CD14-positive monocyte (primary cell): Measurements from ENCODE around the gene AVPR2. TPM values are rescaled to one million over a fixed set of nuclear protein-coding genes. Genes with fewer than 3 reads are reported as not detected.
A peak's percentile ranks its signal among the peaks of the same experiment; 100 is the strongest.

ENCODE experiments used
- DNase-seq, 3 donors: peaks; one replicate each; pipeline ENCODE4 v3.0.0-alpha.2; 2011 to 2022
- H2AFZ ChIP-seq: 2 replicates; pipeline ENCODE4 v1.6.0; 2012; ENCODE audit warnings: mild to moderate bottlenecking, low read depth, low read length, inconsistent platforms; ENCODE audit not compliant: insufficient read depth, poor library complexity, severe bottlenecking
- H3K27ac ChIP-seq, 2 donors: 1 replicate in 1 of 2; 2 replicates in 1 of 2; pipeline ENCODE4 v1.5.1; 2012 to 2013; ENCODE audit warnings: low read length in 2 of 2, control low read depth in 1 of 2, inconsistent platforms in 1 of 2, low read depth in 1 of 2, mild to moderate bottlenecking in 1 of 2
- H3K27me3 ChIP-seq, 2 donors: one replicate each; pipeline versions ENCODE4 v1.6.0 to v1.6.1; 2011 to 2013; ENCODE audit warnings: low read length in 2 of 2; ENCODE audit not compliant: control insufficient read depth in 2 of 2, insufficient read depth in 2 of 2
- H3K36me3 ChIP-seq, 2 donors: replicated peaks in 1 of 2; 1 replicate in 1 of 2; 2 replicates in 1 of 2; pipeline versions ENCODE4 v1.5.1 to v1.6.1; 2012 to 2013; ENCODE audit warnings: low read length in 2 of 2, control low read depth in 1 of 2, inconsistent platforms in 1 of 2, mild to moderate bottlenecking in 1 of 2; ENCODE audit not compliant: insufficient read depth in 2 of 2, control insufficient read depth in 1 of 2
- H3K4me1 ChIP-seq, 2 donors: 1 replicate in 1 of 2; 2 replicates in 1 of 2; pipeline versions ENCODE4 v1.5.1 to v1.6.1; 2012 to 2013; ENCODE audit warnings: low read length in 2 of 2, control low read depth in 1 of 2, inconsistent platforms in 1 of 2, mild to moderate bottlenecking in 1 of 2, moderate library complexity in 1 of 2; ENCODE audit not compliant: insufficient read depth in 2 of 2, control insufficient read depth in 1 of 2
- H3K4me2 ChIP-seq: replicated peaks from 2 replicates; pipeline ENCODE3; 2012; ENCODE audit warnings: low read length, moderate library complexity, mild to moderate bottlenecking; ENCODE audit not compliant: poor library complexity, severe bottlenecking; ENCODE audit errors: extremely low read depth
- H3K4me3 ChIP-seq, 3 experiments: fragments of 200-600 bp in 1 of 3; sonication (generic) in 1 of 3; replicated peaks in 1 of 3; 1 replicate in 2 of 3; 2 replicates in 1 of 3; pipeline ENCODE4 v1.5.1; 2011 to 2013; ENCODE audit warnings: low read length in 3 of 3, mild to moderate bottlenecking in 3 of 3, control low read depth in 2 of 3, low read depth in 2 of 3, inconsistent platforms in 1 of 3, moderate library complexity in 1 of 3
- H3K79me2 ChIP-seq: 2 replicates; pipeline ENCODE4 v1.6.0; 2012; ENCODE audit warnings: mild to moderate bottlenecking, control low read depth, inconsistent platforms, low read length, moderate library complexity; ENCODE audit not compliant: insufficient read depth
- H3K9ac ChIP-seq: 2 replicates; pipeline ENCODE4 v1.6.0; 2017; ENCODE audit warnings: low read length, mild to moderate bottlenecking; ENCODE audit not compliant: insufficient read depth, poor library complexity, severe bottlenecking
- H3K9me3 ChIP-seq, 2 donors: replicated peaks in 1 of 2; 1 replicate in 1 of 2; 2 replicates in 1 of 2; pipeline versions ENCODE4 v1.5.1 to v1.6.1; 2012 to 2013; ENCODE audit warnings: low read length in 2 of 2, control low read depth in 1 of 2; ENCODE audit not compliant: control insufficient read depth in 1 of 2, insufficient read depth in 1 of 2
- H4K20me1 ChIP-seq: 2 replicates; pipeline ENCODE4 v1.6.0; 2012; ENCODE audit warnings: mild to moderate bottlenecking, low read length, control low read depth, moderate library complexity; ENCODE audit not compliant: insufficient read depth
- H3K27ac Mint-ChIP-seq, 7 donors: one replicate each; pipeline ENCODE4 v1.8.0; 2020; ENCODE audit warnings: mild to moderate bottlenecking in 7 of 7, mixed read lengths in 7 of 7, moderate library complexity in 6 of 7, inconsistent platforms in 2 of 7
- H3K27me3 Mint-ChIP-seq, 3 donors: one replicate each; pipeline ENCODE4 v1.8.0; 2021 to 2022; ENCODE audit warnings: low read depth in 3 of 3, mild to moderate bottlenecking in 3 of 3, mixed read lengths in 3 of 3, moderate library complexity in 3 of 3, inconsistent platforms in 1 of 3
- H3K36me3 Mint-ChIP-seq, 2 donors: one replicate each; pipeline ENCODE4 v1.8.0; 2020; ENCODE audit warnings: mixed read lengths in 2 of 2, inconsistent platforms in 1 of 2, mild to moderate bottlenecking in 1 of 2
- H3K4me1 Mint-ChIP-seq: one replicate; pipeline ENCODE4 v1.8.0; 2020; ENCODE audit warnings: mild to moderate bottlenecking, mixed read lengths
- H3K4me3 Mint-ChIP-seq, 2 donors: one replicate each; pipeline ENCODE4 v1.8.0; 2020; ENCODE audit warnings: mild to moderate bottlenecking in 2 of 2, mixed read lengths in 2 of 2, moderate library complexity in 1 of 2
- H3K9me3 Mint-ChIP-seq, 7 donors: one replicate each; pipeline ENCODE4 v1.8.0; 2020 to 2022; ENCODE audit warnings: mixed read lengths in 7 of 7, mild to moderate bottlenecking in 6 of 7, moderate library complexity in 6 of 7, inconsistent platforms in 2 of 7
- CTCF ChIP-seq: fragments of 200-600 bp; IDR thresholded peaks from one replicate; pipeline ENCODE4 v1.8.0; 2022; ENCODE audit warnings: antibody characterized with exemption, mild to moderate bottlenecking
- WGBS: methylation state at CpG from one replicate; pipeline ENCODE4 v1.1.5; 2013; ENCODE audit warnings: missing lambda C conversion rate; ENCODE audit not compliant: insufficient coverage; 5-methylcytosine and 5-hydroxymethylcytosine counted together
- intact Hi-C, 2 donors: fragments of 100-400 bp; cut with micrococcal nuclease; formaldehyde crosslinking; loops; one replicate each; pipeline versions ENCODE4 v1.15.0 to v1.15.1; 2023
- polyA plus RNA-seq, 3 donors: library from polyadenylated mRNA; depleted of rRNA in 1 of 3; unstranded in 2 of 3; stranded (reverse) in 1 of 3; fragments of 300-500 nt in 2 of 3; fragments of >200 nt in 1 of 3; fragmentation: Illumina TruSeq in 2 of 3; gene quantifications; 1 replicate in 2 of 3; 2 replicates in 1 of 3; pipeline ENCODE4 v1.2.3, GENCODE V29; 2012 to 2021

Gene AVPR2
- polyA plus RNA-seq, 3 donors = 0.14 to 0.27 TPM; not detected in 1

- intact Hi-C loops = no loop called here
- H3K4me1 Mint-ChIP-seq = peaks cover 45% of the 10 kb centered on the region
- H3K36me3 ChIP-seq = peaks cover 31 to 32% of the 10 kb centered on the region in 2 donors
- no peaks in the 10 kb centered on the region for H3K27me3 ChIP-seq
- DNase-seq = no peak
- peak overlapping the region in 1 of 2 donors; percentile 28 for H3K27ac ChIP-seq
- TF ChIP-seq CTCF = no peak
- no peak overlapping the region for H3K4me3 Mint-ChIP-seq
- peaks cover 41 to 44% of the 10 kb centered on the region in 2 donors for H3K4me1 ChIP-seq
- H3K36me3 Mint-ChIP-seq = peaks cover 7 to 28% of the 10 kb centered on the region in 2 donors
- H3K4me2 ChIP-seq = no peak overlapping the region
- H3K27me3 Mint-ChIP-seq = peaks cover 0 to 41% (median 3%) of the 10 kb centered on the region in 3 donors
- no peak overlapping the region for H3K4me3 ChIP-seq
- no peaks in the 10 kb centered on the region for H3K9me3 ChIP-seq
- no peaks in the 10 kb centered on the region for H3K79me2 ChIP-seq
- peak overlapping the region in 1 of 7 donors; percentile 36 for H3K27ac Mint-ChIP-seq
- 69% methylated on average over 7 of the region's 27 CpGs for WGBS
- H4K20me1 ChIP-seq = peaks cover 53% of the 10 kb centered on the region
- peaks cover 0 to 10% (median 0%) of the 10 kb centered on the region in 7 donors for H3K9me3 Mint-ChIP-seq
- H3K9ac ChIP-seq = no peak overlapping the region
- no peak overlapping the region for H2AFZ ChIP-seq
Measured at GRCh38 chrX:153906126-153906917, 1.8 kb downstream of the AVPR2 start.

- Histone ChIP-seq H3K9ac (no peak overlapping the region), H3K9me3 (no peaks in the 10 kb centered on the region), H3K79me2 (no peaks in the 10 kb centered on the region), H3K4me1 (peaks cover 29 to 32% of the 10 kb centered on the region in 2 donors), H3K36me3 (peaks cover 42 to 43% of the 10 kb centered on the region in 2 donors), H2AFZ (no peak overlapping the region), H3K27me3 (no peaks in the 10 kb centered on the region), H3K4me2 (no peak overlapping the region), H4K20me1 (peaks cover 64% of the 10 kb centered on the region), H3K4me3 (no peak overlapping the region), H3K27ac (no peak overlapping the region)
- Mint-ChIP-seq H3K4me3 (no peak overlapping the region), H3K9me3 (peaks cover 0 to 10% (median 2%) of the 10 kb centered on the region in 7 donors), H3K27ac (no peak overlapping the region), H3K4me1 (peaks cover 34% of the 10 kb centered on the region), H3K27me3 (peaks cover 0 to 45% (median 3%) of the 10 kb centered on the region in 3 donors), H3K36me3 (peaks cover 13 to 39% of the 10 kb centered on the region in 2 donors)
- intact Hi-C loops = no loop called here
- WGBS = no CpG with 5 or more reads among the region's 12 CpGs
- no peak for TF ChIP-seq CTCF
- no peak for DNase-seq
Measured at GRCh38 chrX:153907456-153907855, 3.0 kb downstream of the AVPR2 start.
